ENCODE results near the gene TMEM106A.
"Not testable (repeated sequence)": the region's sequence is repeated elsewhere in the genome, so short reads cannot be mapped to it uniquely, and the experiment has no call there.

The TMEM106A gene

DNA sequence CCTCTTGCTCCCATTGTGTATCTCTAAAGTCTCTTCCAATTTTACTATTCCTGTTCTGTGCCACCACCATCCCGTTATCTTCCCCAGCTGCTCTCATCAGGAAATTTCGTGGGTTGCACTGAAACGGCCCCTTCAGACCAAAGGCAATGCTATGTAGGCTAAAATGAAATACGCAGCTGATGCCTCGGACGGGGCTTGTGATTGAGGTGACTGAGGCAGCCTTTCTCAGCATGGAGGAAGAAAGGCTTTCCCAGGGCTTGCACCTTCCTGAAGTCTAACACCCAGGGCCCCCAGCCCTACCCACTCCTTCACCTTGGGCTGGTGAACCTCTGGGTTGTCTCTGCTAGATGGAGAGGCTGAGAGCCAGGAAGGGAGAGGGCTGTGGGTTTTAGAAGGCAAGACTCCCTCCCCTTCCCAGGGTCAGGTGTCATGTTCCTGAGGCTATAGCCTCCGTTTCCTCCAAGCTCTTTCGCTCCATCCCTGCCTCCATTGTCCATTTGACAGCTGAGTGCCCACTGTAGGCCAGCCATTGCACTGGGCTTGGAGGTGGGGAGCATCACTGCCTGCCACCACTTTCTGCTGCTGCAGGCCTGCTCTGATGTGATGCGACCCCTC, 8.9 kb downstream of the TMEM106A start:
- intact Hi-C loops (cut with micrococcal nuclease) = no loop called here
- Mint-ChIP-seq H3K27ac (peak overlapping the region; percentile 28), H3K4me3 (no peak overlapping the region), H3K9me3 (no peaks in the 10 kb centered on the region), H3K27me3 (no peaks in the 10 kb centered on the region), H3K36me3 (ENCODE audit: low read depth) (peaks cover 100% of the 10 kb centered on the region), H3K4me1 (ENCODE audit: low read depth) (peaks cover 75% of the 10 kb centered on the region)

GRCh38 chr17:43224146-43224705, 12.6 kb downstream of the TMEM106A start:
- peaks cover 39% of the 10 kb centered on the region for H3K4me1 Mint-ChIP-seq (ENCODE audit: low read depth)
- peaks cover 80% of the 10 kb centered on the region for H3K36me3 Mint-ChIP-seq (ENCODE audit: low read depth)
- peak overlapping the region; percentile 37 for H3K27ac Mint-ChIP-seq
- no peaks in the 10 kb centered on the region for H3K9me3 Mint-ChIP-seq
- no peaks in the 10 kb centered on the region for H3K27me3 Mint-ChIP-seq
- no peak overlapping the region for H3K4me3 Mint-ChIP-seq
- intact Hi-C loops (cut with micrococcal nuclease) = no loop called here

DNA sequence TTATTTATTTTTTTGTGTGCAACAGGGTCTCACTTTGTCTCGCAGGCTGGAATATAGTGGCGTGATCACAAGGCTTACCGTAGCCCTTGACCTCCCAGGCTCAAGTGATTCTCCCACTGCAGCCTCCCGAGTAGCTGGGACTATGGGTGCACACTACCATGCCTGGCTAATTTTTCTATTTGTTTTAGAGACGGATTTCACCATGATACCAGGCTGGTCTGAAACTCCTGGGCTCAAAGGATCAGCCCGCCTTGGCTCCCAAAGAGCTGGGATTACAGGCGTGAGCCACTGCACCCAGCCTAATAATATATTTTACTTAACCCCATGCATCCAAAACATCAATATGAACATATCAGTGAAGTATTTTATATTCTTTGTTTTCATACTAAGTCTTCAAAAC, 14.7 kb downstream of the TMEM106A start:
- Mint-ChIP-seq H3K27ac (no peak overlapping the region), H3K27me3 (no peaks in the 10 kb centered on the region), H3K4me1 (ENCODE audit: low read depth) (peaks cover 20% of the 10 kb centered on the region), H3K36me3 (ENCODE audit: low read depth) (peaks cover 58% of the 10 kb centered on the region), H3K9me3 (no peaks in the 10 kb centered on the region), H3K4me3 (no peak overlapping the region)
- intact Hi-C loops (cut with micrococcal nuclease) = no loop called here

- H3K27ac Mint-ChIP-seq; H3K4me3 Mint-ChIP-seq; intact Hi-C loops (cut with micrococcal nuclease); H3K9me3 Mint-ChIP-seq; H3K27me3 Mint-ChIP-seq: not testable (repeated sequence)
- Mint-ChIP-seq H3K4me1 (ENCODE audit: low read depth) (peaks cover 20% of the 10 kb centered on the region), H3K36me3 (ENCODE audit: low read depth) (peaks cover 40% of the 10 kb centered on the region)
These were observed 16.5 kb downstream of the TMEM106A start, which contains the start of gene CCDC200 for GRCh38 chr17:43228020-43228782. Gene CCDC200 (minus strand): TSS chr17:43228623. CDS start chr17:43228554, 69 bp downstream.

DNA sequence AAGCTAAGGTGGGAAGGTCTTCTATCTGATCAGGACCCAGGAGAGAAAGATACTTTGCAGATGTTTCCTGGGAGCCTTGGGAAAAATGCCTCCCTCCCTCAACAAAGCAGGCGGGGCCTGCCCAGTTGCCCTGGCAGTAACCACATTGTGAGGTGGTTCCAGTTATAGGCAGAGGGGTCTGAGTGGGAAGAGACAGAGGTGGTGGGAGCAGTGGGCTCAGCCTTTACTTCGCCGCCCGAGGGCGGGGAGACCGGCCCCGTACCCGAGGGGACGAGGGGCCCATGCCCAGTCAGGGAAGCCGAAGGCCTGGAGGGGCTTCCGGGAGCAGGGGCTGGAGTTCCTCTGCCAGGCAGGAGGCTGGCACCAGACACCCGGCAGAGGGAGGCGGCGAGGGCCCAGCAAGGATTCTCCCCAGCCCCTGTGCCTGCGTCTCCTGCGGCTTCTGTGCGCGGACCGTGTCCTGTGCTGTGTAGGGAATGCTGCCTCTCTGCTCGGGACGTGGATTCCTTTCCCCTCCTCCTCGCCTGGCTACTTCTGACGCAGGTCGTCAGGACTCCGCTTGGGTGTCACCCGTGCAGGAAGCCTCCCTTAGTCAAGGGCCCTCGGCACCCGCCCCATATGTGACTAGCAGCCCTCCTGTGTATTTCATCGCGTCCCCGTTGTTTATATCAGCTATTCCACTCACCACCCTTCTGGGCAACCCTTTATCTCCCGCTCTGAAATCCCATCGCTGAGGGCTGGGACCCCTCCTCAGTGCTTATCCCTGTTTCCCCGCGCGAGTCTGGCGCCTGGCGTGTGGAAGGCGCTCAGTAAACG, 19.7 kb downstream of the TMEM106A start:
- intact Hi-C loops (cut with micrococcal nuclease); H3K36me3 Mint-ChIP-seq (ENCODE audit: low read depth); H3K9me3 Mint-ChIP-seq; H3K27me3 Mint-ChIP-seq; H3K4me3 Mint-ChIP-seq; H3K4me1 Mint-ChIP-seq (ENCODE audit: low read depth): not testable (repeated sequence)
- peak overlapping the region; percentile 43 for H3K27ac Mint-ChIP-seq

DNA sequence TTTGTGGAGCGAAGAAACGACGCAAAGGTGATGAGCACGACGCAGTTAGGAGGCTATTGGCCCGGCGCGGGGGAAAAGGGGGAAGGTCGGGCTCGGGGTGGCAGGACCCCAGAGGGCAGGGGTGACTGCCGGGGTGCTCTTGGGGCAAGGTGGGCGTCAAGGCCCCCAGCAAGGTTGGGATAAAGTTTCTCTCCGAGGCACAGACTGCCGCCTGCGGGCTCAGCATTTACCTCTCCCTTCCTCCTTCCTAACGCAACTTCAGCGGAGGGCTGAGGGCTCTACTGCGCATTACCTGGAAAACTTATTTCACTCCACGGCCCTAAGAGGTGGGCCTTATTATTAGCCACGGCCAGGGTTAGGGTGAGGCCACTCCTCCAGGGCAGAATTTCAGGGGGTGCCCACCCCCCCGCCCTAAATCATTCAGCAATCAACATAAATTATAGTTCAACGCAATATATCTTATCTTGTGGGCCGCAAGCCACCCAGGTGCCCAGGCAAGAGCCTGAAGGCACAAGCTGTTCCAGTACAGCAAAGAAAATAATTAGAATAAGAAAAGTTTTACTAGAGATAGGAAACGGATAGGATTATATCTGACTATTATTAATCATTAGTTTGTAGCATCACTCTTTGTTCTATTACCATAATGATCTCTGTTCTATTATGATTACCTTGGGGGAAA, 20.5 kb downstream of the TMEM106A start:
- H3K36me3 Mint-ChIP-seq (ENCODE audit: low read depth); H3K9me3 Mint-ChIP-seq; intact Hi-C loops (cut with micrococcal nuclease); H3K27me3 Mint-ChIP-seq; H3K4me1 Mint-ChIP-seq (ENCODE audit: low read depth): not testable (repeated sequence)
- Mint-ChIP-seq H3K4me3 (peak overlapping the region; percentile 17), H3K27ac (peak overlapping the region; percentile 43)

GRCh38 chr17:43233263-43233662, 21.6 kb downstream of the TMEM106A start:
- H3K27ac Mint-ChIP-seq; H3K9me3 Mint-ChIP-seq; intact Hi-C loops (cut with micrococcal nuclease): not testable (repeated sequence)

DNA sequence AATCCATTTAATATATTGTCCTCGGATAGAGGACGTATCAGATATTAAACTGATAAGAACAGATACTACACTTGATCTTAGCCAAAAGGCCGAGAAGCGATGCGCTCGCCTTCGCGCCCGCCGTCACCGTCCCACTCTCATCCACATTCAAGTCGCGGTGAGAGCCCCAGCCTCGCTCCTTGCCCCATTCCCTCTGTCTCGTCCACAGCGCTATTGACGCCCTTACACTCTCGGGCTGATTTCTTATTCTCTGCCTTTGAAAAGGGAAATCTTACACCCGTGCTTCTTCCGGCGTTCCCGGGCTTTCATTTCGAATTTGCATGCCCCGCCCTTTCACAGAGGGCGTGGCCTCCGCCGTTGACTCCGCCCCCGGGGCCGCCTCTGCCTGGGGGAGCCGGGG, 22.2 kb downstream of the TMEM106A start, which contains the start of gene RNU2-1:
Gene RNU2-1 (minus strand): TSS at position 101 of the 400 bp plus-strand sequence.
- H3K36me3 Mint-ChIP-seq (ENCODE audit: low read depth); H3K4me3 Mint-ChIP-seq; H3K4me1 Mint-ChIP-seq (ENCODE audit: low read depth); H3K9me3 Mint-ChIP-seq; H3K27ac Mint-ChIP-seq; intact Hi-C loops (cut with micrococcal nuclease); H3K27me3 Mint-ChIP-seq: not testable (repeated sequence)

More at GRCh38 chr17:43233263-43233662, 21.6 kb downstream of the TMEM106A start:
- not testable (repeated sequence) for H3K4me1 Mint-ChIP-seq (ENCODE audit: low read depth); H3K36me3 Mint-ChIP-seq (ENCODE audit: low read depth); H3K27me3 Mint-ChIP-seq; H3K4me3 Mint-ChIP-seq

DNA sequence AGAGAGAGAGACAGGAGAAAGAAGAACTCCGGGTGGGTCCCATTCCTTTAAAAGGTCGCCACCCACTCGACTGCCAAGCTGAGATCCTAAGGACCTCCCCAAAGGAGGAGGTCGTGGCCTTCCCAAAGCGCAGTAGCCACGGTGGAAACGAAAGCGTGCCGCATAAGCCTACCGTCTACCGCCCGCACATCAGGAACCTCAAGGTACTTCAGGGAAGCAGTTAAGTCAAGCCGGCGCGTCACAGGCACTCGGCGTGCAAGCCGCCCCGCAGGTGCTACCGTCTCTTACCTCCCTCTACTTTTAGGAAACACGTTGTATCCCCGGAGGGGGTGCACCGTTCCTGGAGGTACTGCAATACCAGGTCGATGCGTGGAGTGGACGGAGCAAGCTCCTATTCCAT, 27.9 kb downstream of the TMEM106A start:
- H3K4me1 Mint-ChIP-seq (ENCODE audit: low read depth); H3K27ac Mint-ChIP-seq; H3K4me3 Mint-ChIP-seq; intact Hi-C loops (cut with micrococcal nuclease); H3K9me3 Mint-ChIP-seq; H3K27me3 Mint-ChIP-seq; H3K36me3 Mint-ChIP-seq (ENCODE audit: low read depth): not testable (repeated sequence)

GRCh38 chr17:43240596-43241352, 29.1 kb downstream of the TMEM106A start:
- H3K9me3 Mint-ChIP-seq; H3K27ac Mint-ChIP-seq; intact Hi-C loops (cut with micrococcal nuclease); H3K27me3 Mint-ChIP-seq; H3K4me1 Mint-ChIP-seq (ENCODE audit: low read depth); H3K36me3 Mint-ChIP-seq (ENCODE audit: low read depth); H3K4me3 Mint-ChIP-seq: not testable (repeated sequence)

- not testable (repeated sequence) for H3K4me1 Mint-ChIP-seq (ENCODE audit: low read depth); H3K27ac Mint-ChIP-seq; H3K4me3 Mint-ChIP-seq
These were observed 34.8 kb downstream of the TMEM106A start for GRCh38 chr17:43246456-43246855.

More at GRCh38 chr17:43246456-43246855, 34.8 kb downstream of the TMEM106A start:
- H3K36me3 Mint-ChIP-seq (ENCODE audit: low read depth); intact Hi-C loops (cut with micrococcal nuclease); H3K27me3 Mint-ChIP-seq; H3K9me3 Mint-ChIP-seq: not testable (repeated sequence)
